Gastrocnemius medialis (tissue), 4 donors: ENCODE data around the gene SST. TPM values are rescaled to one million over a fixed set of nuclear protein-coding genes. Genes with fewer than 3 reads are reported as not detected.
A peak's percentile ranks its signal among the peaks of the same experiment; 100 is the strongest.

ENCODE experiments used
- ATAC-seq, 2 donors: fragments of 150-250 bp; one replicate each; pipeline ENCODE4 v1.9.1; 2016
- DNase-seq, 2 donors: peaks; one replicate each; pipeline ENCODE4 v3.0.0-alpha.2; 2019
- H3K27ac ChIP-seq, 4 donors: fragments of 200-600 bp; sonication (generic); 1 replicate in 1 of 4; 2 replicates in 3 of 4; pipeline ENCODE4 v1.5.1; 2016 to 2018; ENCODE audit warnings: mild to moderate bottlenecking in 2 of 4, moderate library complexity in 1 of 4
- H3K27me3 ChIP-seq, 3 donors: fragments of 200-600 bp; sonication (generic) in 2 of 3; 1 replicate in 1 of 3; 2 replicates in 2 of 3; pipeline versions ENCODE4 v1.5.1 to v1.6.0; 2016 to 2019; ENCODE audit warnings: mild to moderate bottlenecking in 1 of 3, moderate library complexity in 1 of 3
- H3K36me3 ChIP-seq, 2 donors: fragments of 200-600 bp; sonication (generic) in 1 of 2; one replicate each; pipeline ENCODE4 v1.5.1; 2017 to 2018
- H3K4me1 ChIP-seq, 2 donors: fragments of 200-600 bp; sonication (generic) in 1 of 2; one replicate each; pipeline ENCODE4 v1.5.1; 2016 to 2017; ENCODE audit warnings: mild to moderate bottlenecking in 2 of 2
- H3K4me3 ChIP-seq, 4 donors: fragments of 200-600 bp; sonication (generic) in 3 of 4; 1 replicate in 1 of 4; 2 replicates in 3 of 4; pipeline ENCODE4 v1.5.1; 2016 to 2019; ENCODE audit warnings: mild to moderate bottlenecking in 2 of 4
- H3K9me3 ChIP-seq, 3 donors: fragments of 200-600 bp; sonication (generic) in 2 of 3; 1 replicate in 1 of 3; 2 replicates in 2 of 3; pipeline ENCODE4 v1.5.1; 2016 to 2019
- CTCF ChIP-seq, 5 experiments: fragments of 450-650 bp in 3 of 5; fragments of 200-600 bp in 2 of 5; sonication (generic) in 2 of 5; IDR thresholded peaks in 4 of 5; conservative IDR thresholded peaks in 1 of 5; 1 replicate in 4 of 5; 2 replicates in 1 of 5; pipeline ENCODE4 v1.5.1; 2016 to 2019; ENCODE audit warnings: antibody characterized with exemption in 5 of 5, mild to moderate bottlenecking in 3 of 5, moderate library complexity in 3 of 5
- POLR2A ChIP-seq, 2 donors: fragments of 450-650 bp; IDR thresholded peaks; one replicate each; pipeline ENCODE4 v1.6.1; 2017; ENCODE audit warnings: antibody characterized with exemption in 2 of 2, mild to moderate bottlenecking in 2 of 2, moderate library complexity in 2 of 2
- in situ Hi-C, 4 donors: fragments of 200-750 bp; cut with MboI; loops; one replicate each; pipeline versions ENCODE4 v1.15.0 to v1.8.0; 2017; ENCODE audit warnings: low sequenced_read_pairs in 4 of 4
- intact Hi-C: fragments of 100-400 bp; cut with DNase I; formaldehyde crosslinking; loops from one replicate; pipeline ENCODE4 v1.15.1; 2023; ENCODE audit warnings: low total_unique reads
- total RNA-seq, 4 donors: library from RNA; depleted of rRNA; stranded (reverse); fragments of >200 nt; gene quantifications; one replicate each; pipeline versions ENCODE4 v1.1.0 to v1.2.3, GENCODE V29; 2016

The SST gene
- total RNA-seq, 4 donors from 2014 or later: not detected

DNA sequence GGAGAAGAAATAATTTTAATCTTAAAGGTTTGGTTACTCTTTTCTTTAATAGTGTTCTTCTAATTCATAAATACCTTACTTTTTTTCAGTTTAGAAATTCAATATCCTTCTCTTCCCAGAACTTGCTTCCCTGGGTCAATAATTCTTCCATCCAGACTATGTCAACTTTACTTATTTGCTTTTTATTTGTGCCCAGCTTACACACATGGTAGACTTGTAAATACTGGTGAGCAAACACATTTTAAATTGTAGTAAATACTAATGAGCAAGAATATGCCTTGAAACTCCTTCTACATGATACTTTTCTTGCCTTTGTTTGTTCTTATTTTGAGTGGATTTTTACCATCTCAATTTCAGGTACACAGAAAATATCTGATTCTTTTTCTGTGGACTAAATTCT, 33.7 kb downstream of the SST start:
- no peak for TF ChIP-seq POLR2A (IDR thresholded peaks at IDR 0.05)
- no peak for TF ChIP-seq CTCF (IDR thresholded peaks at IDR 0.05 in 4 of 5, conservative IDR thresholded peaks at IDR 0.05 in 1 of 5)
- Histone ChIP-seq H3K4me3 (no peak overlapping the region), H3K36me3 (no peaks in the 10 kb centered on the region), H3K27ac (no peak overlapping the region), H3K9me3 (no peaks in the 10 kb centered on the region), H3K4me1 (no peaks in the 10 kb centered on the region), H3K27me3 (no peaks in the 10 kb centered on the region)
- in situ Hi-C loops (no loop called here), intact Hi-C loops (no loop called here)
- DNase-seq (no peak), ATAC-seq (no peak)

DNA sequence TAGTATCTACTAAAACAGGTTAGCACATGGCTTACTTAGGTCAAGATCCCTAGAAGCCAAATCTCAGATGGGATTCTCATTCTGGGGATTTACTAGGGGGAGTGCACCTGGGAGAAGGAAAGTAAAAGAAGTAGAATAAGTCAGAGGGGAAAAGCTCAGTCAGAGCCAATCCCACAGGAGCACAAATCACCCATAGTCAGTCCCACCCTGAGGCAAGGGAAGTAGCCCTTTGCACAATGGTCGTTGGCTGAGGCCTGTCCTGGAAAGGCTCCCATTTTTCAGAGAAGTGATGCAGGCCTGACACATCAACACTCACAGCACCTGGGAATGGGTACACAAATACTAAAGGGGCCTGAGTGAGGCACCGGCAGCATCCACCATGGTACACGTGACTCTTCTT, 39.8 kb downstream of the SST start:
- no peaks in the 10 kb centered on the region for H3K4me1 ChIP-seq
- no peaks in the 10 kb centered on the region for H3K9me3 ChIP-seq
- ATAC-seq (no peak), DNase-seq (no peak)
- in situ Hi-C loops (no loop called here), intact Hi-C loops (no loop called here)
- H3K27ac ChIP-seq: no peak overlapping the region
- no peak overlapping the region for H3K4me3 ChIP-seq
- TF ChIP-seq CTCF (IDR thresholded peaks at IDR 0.05 in 4 of 5, conservative IDR thresholded peaks at IDR 0.05 in 1 of 5) (no peak), POLR2A (IDR thresholded peaks at IDR 0.05) (no peak)
- H3K36me3 ChIP-seq: no peaks in the 10 kb centered on the region
- H3K27me3 ChIP-seq: no peaks in the 10 kb centered on the region

DNA sequence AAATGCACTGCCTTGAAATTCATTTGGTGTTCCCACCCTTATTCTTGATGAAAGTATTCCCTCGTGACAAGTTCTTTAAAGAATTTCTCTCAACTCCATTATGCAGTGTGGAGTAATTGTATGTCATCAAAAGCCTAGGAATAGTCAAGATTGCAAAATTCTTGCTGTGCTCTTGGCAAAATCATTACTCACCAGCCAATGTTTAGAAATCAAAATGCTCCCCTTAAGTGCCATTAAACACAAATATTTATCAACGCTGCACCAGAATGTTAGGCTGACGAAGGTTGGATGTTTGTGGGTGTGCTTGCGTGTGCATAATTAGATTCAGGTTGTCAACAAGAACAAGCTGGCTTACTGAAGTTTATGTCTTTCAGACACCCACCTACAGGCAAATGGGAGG, 40.5 kb downstream of the SST start:
- ATAC-seq (no peak), DNase-seq (no peak)
- Histone ChIP-seq H3K27me3 (no peaks in the 10 kb centered on the region), H3K4me3 (no peak overlapping the region), H3K27ac (no peak overlapping the region), H3K36me3 (no peaks in the 10 kb centered on the region), H3K4me1 (no peaks in the 10 kb centered on the region), H3K9me3 (no peaks in the 10 kb centered on the region)
- TF ChIP-seq POLR2A (IDR thresholded peaks at IDR 0.05) (no peak), CTCF (IDR thresholded peaks at IDR 0.05 in 4 of 5, conservative IDR thresholded peaks at IDR 0.05 in 1 of 5) (no peak)
- intact Hi-C loops: no loop called here
- in situ Hi-C loops: no loop called here

- in situ Hi-C loops (no loop called here), intact Hi-C loops (no loop called here)
These were observed 42.0 kb downstream of the SST start for GRCh38 chr3:187628169-187628568.

DNA sequence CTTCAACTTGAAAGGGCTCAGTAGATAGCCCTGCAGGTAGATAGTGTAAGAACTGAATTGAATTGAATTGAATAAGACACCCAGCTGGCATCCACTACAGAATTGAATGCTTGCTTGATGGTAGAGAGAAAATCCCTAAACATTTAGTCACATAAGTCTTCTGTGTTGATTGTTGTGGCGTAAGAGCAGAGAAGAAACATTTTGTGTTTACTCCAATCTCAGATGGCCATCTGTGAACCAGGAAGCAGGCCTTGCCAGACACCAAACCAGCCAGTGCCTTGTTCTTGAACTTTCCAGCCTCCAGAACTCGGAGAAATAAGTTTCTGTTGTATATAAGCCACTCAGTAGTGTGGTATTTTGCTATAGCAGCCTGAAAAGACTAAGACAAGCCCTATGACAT, 43.6 kb downstream of the SST start:
- intact Hi-C loops (no loop called here), in situ Hi-C loops (no loop called here)
- TF ChIP-seq CTCF (IDR thresholded peaks at IDR 0.05 in 4 of 5, conservative IDR thresholded peaks at IDR 0.05 in 1 of 5) (no peak), POLR2A (IDR thresholded peaks at IDR 0.05) (no peak)
- H3K9me3 ChIP-seq: no peaks in the 10 kb centered on the region
- H3K4me3 ChIP-seq: no peak overlapping the region
- no peak overlapping the region for H3K27ac ChIP-seq
- ATAC-seq: no peak
- no peaks in the 10 kb centered on the region for H3K27me3 ChIP-seq
- H3K4me1 ChIP-seq: no peaks in the 10 kb centered on the region
- no peaks in the 10 kb centered on the region for H3K36me3 ChIP-seq
- no peak for DNase-seq

More at GRCh38 chr3:187628169-187628568, 42.0 kb downstream of the SST start:
- TF ChIP-seq POLR2A (IDR thresholded peaks at IDR 0.05): no peak
- no peak for DNase-seq
- H3K27me3 ChIP-seq: no peaks in the 10 kb centered on the region
- H3K4me1 ChIP-seq: no peaks in the 10 kb centered on the region
- H3K9me3 ChIP-seq: no peaks in the 10 kb centered on the region
- peak in 1 of 2 donors; percentile 30 for ATAC-seq
- no peaks in the 10 kb centered on the region for H3K36me3 ChIP-seq
- H3K27ac ChIP-seq: no peak overlapping the region
- no peak overlapping the region for H3K4me3 ChIP-seq
